Adipose tissue (tissue), 3 donors: ENCODE results near the gene TUB. TPM values are rescaled to one million over a fixed set of nuclear protein-coding genes. Genes with fewer than 3 reads are reported as not detected.

Experiments
- H3K27ac ChIP-seq: one replicate; pipeline ENCODE4 v1.5.1; 2013; ENCODE audit warnings: low read depth, low read length
- WGBS, 3 donors: extraction: QIAGEN DNeasy Blood & Tissue Kit; methylation state at CpG; one replicate each; pipeline ENCODE4 v1.1.7; 2013; 5-methylcytosine and 5-hydroxymethylcytosine counted together
- polyA plus RNA-seq, 3 donors: library from polyadenylated mRNA; stranded (reverse); fragments of 200-250 nt; gene quantifications; one replicate each; pipeline ENCODE4 v1.2.3, GENCODE V29; 2013
- donor health status: healthy with polysubstance abuse.
- donor health status: Bipolar disorder and iron deficiency.
- donor health status: healthy.

TUB gene, protein sequence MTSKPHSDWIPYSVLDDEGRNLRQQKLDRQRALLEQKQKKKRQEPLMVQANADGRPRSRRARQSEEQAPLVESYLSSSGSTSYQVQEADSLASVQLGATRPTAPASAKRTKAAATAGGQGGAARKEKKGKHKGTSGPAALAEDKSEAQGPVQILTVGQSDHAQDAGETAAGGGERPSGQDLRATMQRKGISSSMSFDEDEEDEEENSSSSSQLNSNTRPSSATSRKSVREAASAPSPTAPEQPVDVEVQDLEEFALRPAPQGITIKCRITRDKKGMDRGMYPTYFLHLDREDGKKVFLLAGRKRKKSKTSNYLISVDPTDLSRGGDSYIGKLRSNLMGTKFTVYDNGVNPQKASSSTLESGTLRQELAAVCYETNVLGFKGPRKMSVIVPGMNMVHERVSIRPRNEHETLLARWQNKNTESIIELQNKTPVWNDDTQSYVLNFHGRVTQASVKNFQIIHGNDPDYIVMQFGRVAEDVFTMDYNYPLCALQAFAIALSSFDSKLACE
- polyA plus RNA-seq: 10 to 100 TPM in 1 of 3 donors, 1 to 10 TPM in 2; 1.2 to 16.1 (median 2.7) TPM

DNA sequence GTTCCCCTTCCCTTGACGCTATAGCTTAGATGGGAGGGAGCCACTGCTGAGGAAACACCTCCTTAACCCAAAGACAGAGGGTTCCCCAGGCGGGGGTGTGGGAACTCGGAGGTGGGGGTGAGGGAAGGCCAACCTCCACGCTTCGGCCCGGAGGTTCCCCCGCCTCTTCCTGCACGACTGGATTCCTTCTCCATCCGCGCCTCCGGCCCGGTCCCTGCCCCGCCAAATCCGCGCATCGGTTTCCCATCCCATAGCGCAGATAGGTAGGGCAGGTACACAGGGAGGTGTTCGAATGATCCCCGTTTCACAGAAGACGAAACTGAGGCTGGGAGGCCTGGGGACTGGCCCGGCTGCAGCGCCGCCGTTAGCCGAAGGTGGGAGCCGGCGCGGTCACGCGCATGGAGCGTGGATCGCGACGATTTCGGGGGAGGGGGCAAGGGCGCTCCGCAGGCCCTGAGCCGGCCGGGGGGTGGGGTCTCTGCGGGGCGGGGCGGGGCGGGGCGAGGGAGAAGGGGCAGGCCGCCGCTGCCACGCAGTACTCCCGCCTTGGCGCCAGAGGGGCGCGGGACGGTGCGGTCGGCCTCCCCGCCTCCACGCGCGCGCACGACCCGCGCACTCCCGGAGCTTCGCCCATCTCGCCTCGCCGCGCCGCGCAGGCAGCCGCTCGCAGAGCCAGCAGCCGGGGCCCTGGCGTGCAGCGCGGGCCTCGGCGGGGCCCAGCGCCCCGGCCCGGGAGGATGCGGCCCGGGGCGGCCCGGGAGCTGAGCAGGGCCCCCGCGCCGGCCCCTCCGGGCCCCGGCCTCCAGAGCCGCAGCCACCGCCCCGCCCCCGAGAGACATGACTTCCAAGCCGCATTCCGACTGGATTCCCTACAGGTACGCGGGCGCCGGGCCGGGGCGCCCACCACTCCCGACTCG is at the start of gene TUB:
TSS of gene TUB (plus strand) at position 538 of the 917 bp plus-strand sequence. CDS start at position 838, 300 bp downstream.
- 1% methylated on average over 57 to 100 of the region's 104 CpGs for WGBS, 3 donors
- H3K27ac ChIP-seq: no peak within 1 kb of the TSS

DNA sequence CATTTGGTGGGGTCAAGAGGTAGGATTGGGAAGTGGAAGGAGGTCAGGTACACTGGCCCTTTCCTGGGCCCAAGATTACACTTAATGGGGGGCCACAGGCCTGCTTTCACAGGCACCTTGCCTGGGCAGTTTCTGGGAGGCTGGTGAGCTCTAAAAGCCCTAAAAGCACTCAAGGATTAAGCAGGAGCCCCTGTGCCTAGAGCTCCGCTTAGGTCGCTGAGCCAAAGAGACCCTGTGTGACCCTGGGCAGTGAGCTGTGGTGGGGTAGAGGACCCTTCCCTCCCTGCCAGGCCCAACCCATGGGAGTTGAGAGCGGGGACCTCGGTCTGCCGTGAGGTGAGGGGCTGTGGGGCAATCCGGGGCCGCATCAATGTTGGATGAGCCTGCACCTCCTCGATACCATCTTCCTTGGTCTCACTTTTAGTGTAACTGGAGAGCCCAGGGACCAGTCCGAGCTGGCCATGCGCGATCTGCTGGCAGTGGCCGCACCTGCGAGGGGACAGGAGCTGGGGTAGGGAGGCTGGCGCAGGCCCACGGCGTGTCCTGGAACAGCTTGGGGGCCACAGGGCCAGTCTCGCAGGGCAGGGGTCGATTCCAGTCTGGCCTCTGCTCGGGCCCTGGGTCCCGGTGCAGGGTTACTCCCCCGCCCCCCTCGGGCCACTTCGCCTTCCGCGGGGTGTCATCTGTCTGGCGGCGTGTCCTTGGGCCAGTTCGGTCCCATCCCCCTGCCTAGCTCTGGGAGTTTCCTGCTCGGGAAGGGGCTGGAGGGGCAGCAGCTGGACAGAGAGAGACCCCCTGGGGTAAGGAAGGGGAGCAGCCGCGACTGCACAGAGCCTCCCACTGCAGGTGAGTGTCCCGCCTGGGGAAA is 49.5 kb upstream of the TUB start:
- WGBS, 3 donors: 72 to 83% (median 79%) methylated on average over 23 to 32 of the region's 32 CpGs
- no peak overlapping the region for H3K27ac ChIP-seq

DNA sequence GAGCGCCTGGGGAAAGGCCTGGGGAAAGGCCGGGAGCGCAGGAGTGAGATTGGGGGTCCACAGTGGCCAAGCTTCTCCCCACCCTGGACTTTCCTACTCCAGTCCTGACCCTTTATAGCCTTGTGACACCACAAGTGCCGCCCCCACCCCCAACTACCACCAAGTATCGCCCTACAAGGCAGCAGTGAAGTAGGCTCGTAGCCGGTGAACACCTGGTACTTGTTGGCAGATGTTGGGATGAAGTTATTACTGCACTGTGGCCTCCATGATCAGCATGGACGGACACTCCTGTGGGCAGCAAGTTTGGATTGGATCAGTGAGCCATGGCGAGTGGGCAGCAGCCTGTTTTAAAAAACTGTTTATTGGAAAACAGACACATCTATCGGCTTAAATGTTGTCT is 48.9 kb upstream of the TUB start:
- 86 to 90% (median 87%) methylated on average over 10 of the region's 10 CpGs for WGBS, 3 donors
- no peak overlapping the region for H3K27ac ChIP-seq

DNA sequence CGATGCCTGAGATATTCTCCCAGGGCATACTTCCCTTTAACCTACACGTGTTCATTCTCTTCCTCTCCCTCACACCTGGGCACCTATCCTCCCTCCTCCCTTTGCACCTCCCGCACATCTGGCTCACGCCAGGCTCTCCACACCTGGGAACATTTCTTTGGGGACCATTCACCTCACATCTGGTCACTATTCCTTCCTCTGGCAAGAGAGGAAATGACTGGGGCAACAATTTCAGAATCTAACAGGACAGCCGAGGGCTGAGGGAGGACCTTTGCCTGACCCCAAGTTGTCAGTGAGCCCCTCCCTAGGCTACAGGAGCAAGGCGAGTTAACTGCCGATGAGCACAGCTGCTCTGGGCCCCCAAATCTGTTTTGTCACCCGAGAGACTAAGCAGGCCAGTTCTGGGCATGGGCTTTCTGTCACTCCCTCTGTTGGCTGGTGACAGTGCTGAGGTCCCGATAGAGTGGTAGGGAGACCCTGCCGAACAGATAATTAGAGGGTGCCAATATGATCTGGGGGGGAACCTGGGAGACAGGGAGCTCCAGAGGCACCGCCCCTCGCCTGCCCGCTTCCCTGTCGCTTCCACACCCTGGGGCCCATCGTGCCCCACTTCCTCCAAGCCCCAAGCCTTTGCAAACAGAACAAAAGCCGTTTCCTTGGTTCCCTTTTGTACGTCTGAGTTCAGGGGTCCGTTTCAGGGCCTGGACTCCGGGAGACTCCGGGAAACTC is 48.3 kb upstream of the TUB start:
- WGBS, 3 donors: 31 to 35% (median 33%) methylated on average over 20 of the region's 20 CpGs
- no peak overlapping the region for H3K27ac ChIP-seq

DNA sequence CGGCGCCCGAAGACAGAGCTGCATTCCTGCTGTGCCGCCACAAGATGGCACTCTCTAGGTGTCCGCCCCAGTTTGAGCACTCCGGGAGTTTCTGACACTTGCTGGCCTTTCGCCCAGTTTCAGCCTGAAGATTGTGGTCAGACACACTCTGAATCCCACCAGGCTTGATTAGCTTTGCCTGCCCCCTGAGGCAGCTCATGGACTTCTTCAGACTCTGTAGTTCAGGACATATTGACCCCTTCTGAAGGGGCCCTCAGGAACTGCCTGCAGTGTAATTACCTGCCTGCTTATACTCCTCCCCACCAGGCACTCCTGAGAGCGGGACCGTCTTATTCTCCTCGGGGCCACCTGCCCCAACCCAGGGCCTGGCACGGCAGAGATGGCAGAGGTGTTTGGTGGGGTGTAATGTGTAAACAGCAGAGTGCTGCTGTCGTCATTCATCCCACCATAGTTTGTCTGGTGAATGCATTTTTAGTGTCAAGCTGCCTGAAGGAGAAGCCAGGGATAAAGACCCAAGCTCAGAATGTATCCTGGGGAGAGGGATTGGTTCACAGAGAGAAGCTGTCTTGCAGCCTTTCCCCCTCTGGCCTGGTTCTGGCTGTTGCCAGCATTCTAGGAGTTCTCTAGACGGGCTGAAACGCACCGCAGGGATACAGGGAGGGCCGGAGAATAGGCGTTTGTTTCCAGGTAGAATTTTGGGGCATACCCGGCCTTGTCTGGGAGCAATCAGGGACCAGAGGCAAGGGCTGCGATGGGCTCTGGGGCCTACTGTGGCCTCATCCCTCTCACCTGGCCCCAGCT is 47.5 kb upstream of the TUB start:
- WGBS, 3 donors: 44 to 45% (median 44%) methylated on average over 19 of the region's 19 CpGs
- no peak overlapping the region for H3K27ac ChIP-seq

DNA sequence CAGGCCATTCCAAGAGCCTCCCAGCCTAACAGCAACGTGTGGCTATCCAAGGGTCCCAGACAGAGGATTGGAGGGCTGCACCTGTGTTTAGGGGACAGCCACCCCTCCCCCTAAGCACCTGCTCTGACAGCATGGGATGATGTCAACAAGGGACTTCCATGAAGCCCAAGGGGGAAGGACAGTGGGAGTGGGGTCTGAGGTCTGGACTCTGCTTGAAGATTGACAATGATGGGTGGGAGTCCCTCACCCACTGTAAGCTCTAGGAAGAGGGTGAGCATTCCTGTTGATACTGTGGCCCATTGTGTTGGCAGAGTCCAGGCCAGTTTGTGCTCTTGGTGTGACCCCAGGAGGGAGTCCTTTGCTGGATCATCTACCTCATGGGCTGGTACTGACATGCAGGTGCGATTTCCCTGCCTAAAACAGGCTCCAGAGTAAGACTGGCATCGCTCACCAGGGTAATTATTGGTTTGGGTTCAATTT is 46.9 kb upstream of the TUB start:
- 85 to 93% (median 88%) methylated on average over 3 of the region's 3 CpGs for WGBS, 3 donors
- H3K27ac ChIP-seq: no peak overlapping the region

DNA sequence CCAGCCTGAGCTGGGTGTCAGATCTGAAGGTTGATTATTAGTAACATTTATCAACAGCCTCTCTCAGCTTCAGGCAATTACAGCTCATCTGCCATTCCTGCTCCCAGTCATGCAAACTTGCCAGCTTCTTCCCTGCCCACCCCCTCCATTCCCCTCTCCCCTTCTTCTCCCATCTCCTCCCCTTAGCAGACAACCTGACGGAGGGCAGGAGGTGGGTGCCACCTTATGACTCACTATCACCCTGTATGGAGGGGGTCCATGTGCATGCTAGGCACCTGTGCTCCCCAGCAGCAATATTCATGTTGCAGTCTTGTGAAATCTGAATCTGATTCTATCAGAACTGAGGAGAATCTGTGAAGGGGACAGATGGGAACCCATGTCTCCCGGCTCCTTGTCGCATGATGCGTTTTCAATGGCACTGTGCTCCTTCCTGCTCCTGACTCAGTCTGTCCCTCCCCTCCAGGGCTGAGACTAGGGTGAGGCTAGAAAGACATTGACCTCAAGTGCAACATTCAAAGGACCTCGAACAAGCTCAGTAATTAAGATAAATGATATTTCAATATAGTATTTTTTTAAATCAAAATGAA is 46.3 kb upstream of the TUB start:
- H3K27ac ChIP-seq: no peak overlapping the region
- WGBS, 3 donors: 71 to 78% (median 75%) methylated on average over 5 of the region's 5 CpGs

DNA sequence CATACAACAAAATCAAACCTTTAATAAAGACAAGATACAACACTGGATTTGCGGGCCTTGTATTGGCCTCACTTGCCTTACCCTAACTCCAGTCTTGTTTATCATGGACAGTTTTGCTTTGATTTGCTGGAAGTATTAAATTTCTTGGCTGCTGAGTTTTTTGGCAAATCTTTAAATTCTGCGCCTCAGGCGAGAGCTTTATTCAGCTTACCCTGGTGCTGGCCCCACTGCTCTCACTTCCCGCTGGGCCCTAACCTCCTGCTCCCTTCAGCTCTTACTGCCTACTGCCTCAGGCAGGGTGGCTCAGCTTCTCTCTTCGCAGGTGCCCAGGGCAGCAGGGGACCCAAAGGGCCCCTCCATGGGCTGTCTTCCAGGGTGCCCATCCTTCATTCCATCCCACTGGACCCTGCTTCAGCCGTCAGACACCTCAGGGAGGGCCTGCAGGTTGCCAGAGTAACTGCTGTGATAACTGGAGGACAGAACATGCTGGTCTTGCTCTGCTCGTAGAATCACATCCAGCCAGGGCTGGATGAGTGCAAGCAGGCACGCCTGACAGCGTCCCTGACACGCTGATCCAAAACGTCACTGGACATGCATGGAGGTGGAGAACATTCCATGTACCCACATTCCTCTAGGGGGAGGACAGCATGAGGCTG is 45.7 kb upstream of the TUB start:
- 61 to 82% (median 62%) methylated on average over 11 of the region's 11 CpGs for WGBS, 3 donors
- no peak overlapping the region for H3K27ac ChIP-seq

DNA sequence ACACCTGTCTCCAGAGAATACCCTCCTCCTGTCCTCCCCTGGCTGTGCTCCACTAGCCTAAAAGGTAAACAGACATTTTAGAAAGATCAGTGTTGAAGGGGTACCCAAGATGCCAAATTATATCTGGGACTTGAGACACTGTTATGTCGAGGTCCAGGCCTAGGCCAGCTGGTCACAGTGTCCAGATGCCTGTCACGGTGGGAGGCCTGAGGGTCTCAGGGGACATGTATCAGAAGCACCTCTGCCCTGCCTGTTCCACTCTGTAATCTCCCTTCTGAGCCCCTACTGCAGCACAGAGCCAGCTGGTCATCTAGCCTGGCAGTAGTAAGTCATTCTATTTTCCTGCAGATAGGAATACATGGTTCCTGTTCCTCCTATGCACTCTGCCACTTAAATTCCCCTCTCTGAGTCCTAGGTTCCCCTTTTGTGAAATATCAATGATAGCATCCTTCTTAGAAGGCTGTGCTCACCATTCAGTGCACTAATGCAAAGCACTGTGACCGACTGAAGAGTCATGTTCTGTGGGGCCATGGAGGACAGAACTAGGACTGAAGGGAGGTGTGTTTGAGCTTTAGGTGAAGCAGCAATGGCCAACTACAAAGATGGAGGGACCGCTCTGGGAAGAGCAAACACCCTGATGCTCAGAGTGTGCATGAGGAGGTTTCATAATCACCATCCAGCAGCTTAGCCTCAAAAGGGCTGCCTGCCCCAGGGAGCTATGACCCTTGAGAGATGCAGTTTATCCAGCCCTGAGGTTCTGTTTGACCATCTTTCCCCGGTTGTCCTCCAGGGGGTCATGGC is 44.8 kb upstream of the TUB start:
- H3K27ac ChIP-seq: no peak overlapping the region
- 73 to 90% (median 79%) methylated on average over 5 of the region's 5 CpGs for WGBS, 3 donors

DNA sequence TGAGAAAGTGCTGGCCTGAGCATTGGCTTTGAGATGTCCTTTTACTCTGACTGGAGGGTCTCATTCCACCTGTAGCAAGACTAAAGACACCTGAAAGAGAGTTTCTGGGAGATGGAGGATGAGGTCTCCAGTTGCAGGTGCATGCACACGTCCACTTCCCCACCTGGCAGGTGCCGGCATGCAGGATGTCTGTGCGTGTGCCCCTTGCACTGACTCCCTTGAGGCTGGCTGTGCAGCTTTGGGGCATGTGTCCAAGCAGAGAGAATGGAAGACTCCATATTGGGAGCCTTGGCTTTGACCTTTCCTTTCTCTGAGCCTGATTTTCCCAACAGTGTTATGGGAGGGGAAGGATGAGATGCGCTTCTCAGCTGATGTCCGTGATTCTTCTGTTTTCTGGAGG is 44.0 kb upstream of the TUB start:
- WGBS, 3 donors: 81 to 88% (median 86%) methylated on average over 5 of the region's 5 CpGs
- no peak overlapping the region for H3K27ac ChIP-seq

DNA sequence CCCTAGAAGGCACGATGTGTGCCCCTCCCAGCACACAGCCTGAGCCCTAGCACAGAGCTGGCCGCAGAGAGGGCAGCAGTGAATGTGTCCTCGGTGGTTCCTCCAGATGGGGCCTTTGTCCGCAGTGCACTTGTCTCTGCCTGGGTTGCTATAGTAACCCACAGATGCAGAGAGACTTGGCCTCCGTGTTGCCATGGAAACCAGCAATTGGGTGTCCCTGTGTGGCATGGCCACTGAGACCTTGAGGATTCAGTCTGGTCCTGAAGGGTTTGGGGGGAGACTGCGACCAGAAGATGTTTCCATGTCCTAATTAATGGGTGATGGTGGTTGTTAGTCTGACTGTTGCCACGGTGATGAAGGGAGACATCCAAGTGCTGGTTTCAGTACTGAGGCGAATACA is 42.6 kb upstream of the TUB start:
- WGBS, 3 donors: 63 to 88% (median 85%) methylated on average over 8 of the region's 8 CpGs
- H3K27ac ChIP-seq: no peak overlapping the region

DNA sequence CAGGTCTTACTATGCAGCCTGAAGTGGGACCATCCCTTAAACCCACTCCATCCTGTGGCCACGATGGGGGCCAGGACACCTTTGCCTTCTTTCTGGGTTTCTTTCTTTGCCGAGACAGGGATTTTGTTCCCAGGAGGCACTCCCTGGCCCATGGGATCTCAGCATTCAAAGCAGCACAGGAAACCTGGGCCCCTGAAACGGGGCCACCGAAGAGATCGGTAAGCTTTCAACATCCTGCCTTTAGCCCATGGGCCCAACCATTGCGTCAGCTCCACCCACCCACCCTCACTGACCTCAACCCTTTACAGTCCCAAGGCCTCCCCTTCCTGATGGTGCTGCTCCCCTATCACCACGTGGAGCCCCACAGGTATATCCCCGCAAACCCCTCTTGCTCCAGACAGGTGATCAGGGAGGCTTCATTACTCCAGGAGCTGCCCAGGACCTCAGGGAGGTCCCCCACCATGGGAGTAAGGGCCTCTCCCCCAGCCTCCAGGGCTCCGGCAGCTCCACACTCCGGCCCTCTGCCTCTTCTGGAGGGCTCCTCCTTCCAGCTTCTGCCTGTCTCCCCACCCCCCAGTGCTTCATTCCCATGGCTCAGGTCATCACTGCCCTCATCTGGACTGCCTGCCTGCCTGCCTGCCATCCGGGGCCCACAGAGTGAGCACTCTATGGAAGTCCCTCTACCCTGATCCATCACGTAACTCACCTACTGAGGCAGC is 42.0 kb upstream of the TUB start:
- 78 to 84% (median 79%) methylated on average over 12 of the region's 12 CpGs for WGBS, 3 donors
- no peak overlapping the region for H3K27ac ChIP-seq

DNA sequence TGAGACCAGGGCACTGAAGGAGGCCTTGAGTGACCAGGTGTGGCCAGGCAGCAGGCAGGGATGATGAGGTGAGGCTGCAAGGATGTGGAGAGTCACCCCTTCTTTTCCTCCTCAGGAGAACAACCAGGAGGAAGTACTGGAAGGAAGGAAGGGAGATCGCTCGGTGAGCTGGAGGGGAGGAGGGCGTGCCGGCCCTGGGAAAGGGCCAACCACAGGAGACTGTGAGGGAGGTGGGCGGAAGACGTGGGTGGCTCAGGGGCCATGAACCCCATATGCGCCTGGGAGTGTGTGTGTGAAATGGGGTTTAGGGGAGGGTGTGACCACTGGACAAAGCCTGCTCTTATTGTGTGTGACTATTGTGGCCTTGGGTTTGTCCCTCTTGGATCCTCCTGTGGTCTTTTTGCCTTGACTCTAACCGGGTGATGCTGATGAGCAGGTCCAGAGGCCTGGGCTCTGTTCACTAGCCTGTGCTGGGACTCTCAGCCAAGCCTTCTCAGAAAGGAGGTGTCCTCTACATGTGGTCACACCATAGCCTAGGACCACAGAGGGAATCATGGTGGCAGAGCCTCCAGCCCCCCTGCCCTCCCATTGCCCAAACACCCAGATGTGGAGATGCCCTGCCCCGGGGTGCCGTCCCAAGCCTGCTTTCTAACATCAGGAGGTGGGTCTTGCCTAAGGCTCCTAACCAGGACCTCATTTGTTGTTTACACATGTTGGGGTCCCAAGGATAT is 41.3 kb upstream of the TUB start:
- no peak overlapping the region for H3K27ac ChIP-seq
- 80 to 91% (median 86%) methylated on average over 8 to 10 of the region's 10 CpGs for WGBS, 3 donors
